GM12878 (cell line): ENCODE results near the gene ACTR2. TPM values are rescaled to one million over a fixed set of nuclear protein-coding genes. Genes with fewer than 3 reads are reported as not detected.

Source experiments
- ATAC-seq: fragments of 200-7000 bp; cut with Tn5 transposase; 3 replicates; pipeline ENCODE4 v1.9.1; 2020; ENCODE audit warnings: mild to moderate bottlenecking, moderate library complexity
- BruUV-seq: library from RNA; stranded (reverse); fragments of 400-500 nt; replicated peaks from 2 replicates; lab custom pipeline; 2021; lab: Mats Ljungman, UMichigan
- CTCF ChIA-PET: fragments of 300-600 bp; sonication (Branson Sonifier 250); formaldehyde crosslinking; extraction: SDS; loops from one replicate; lab custom pipeline; 2021; ENCODE audit warnings: inconsistent platforms; lab: Yijun Ruan, JAX
- POLR2A ChIA-PET: fragments of 350-600 bp; formaldehyde crosslinking; extraction: SDS; loops from one replicate; lab custom pipeline; 2021; ENCODE audit warnings: inconsistent platforms; lab: Charles Lee
- RAD21 ChIA-PET: fragments of 300-600 bp; sonication (Branson Sonifier 250); formaldehyde crosslinking; loops from one replicate; lab custom pipeline; 2023; ENCODE audit warnings: antibody characterized with exemption; ENCODE audit not compliant: unreplicated experiment; lab: Charles Lee
- SMC1A ChIA-PET: fragments of 300-600 bp; sonication (Branson Sonifier 250); formaldehyde crosslinking; loops from one replicate; lab custom pipeline; 2023; ENCODE audit not compliant: unreplicated experiment, uncharacterized antibody; lab: Charles Lee
- DNase-seq: peaks from one replicate; pipeline ENCODE4 v3.0.0-alpha.2; 2011; ENCODE audit warnings: low read depth, low spot score
- FAIRE-seq: peaks from 3 replicates; lab custom pipeline; 2011; peaks lifted over from hg19 to GRCh38; lab: Jason Lieb, UNC
- H2AFZ ChIP-seq: 2 replicates; pipeline ENCODE4 v1.6.0; 2011; ENCODE audit warnings: low read depth, low read length, control low read depth; ENCODE audit not compliant: control insufficient read depth
- H3K27ac ChIP-seq: 2 replicates; pipeline ENCODE4 v1.5.1; 2011; ENCODE audit warnings: control low read depth; ENCODE audit not compliant: control insufficient read depth, insufficient read depth
- H3K27me3 ChIP-seq, 2 experiments: replicated peaks in 1 of 2; 2 replicates each; pipeline versions ENCODE4 v1.6.0 to v1.6.1; 2011; ENCODE audit warnings: low read length in 1 of 2; ENCODE audit not compliant: control insufficient read depth in 2 of 2, insufficient read depth in 2 of 2
- H3K36me3 ChIP-seq, 2 experiments: 2 replicates each; pipeline ENCODE4 v1.5.1; 2011; ENCODE audit warnings: low read length in 1 of 2; ENCODE audit not compliant: control insufficient read depth in 2 of 2, insufficient read depth in 2 of 2
- H3K4me1 ChIP-seq: 2 replicates; pipeline ENCODE4 v1.6.1; 2011; ENCODE audit warnings: mild to moderate bottlenecking, low read length, moderate library complexity, mixed read lengths; ENCODE audit not compliant: control insufficient read depth, insufficient read depth
- H3K4me2 ChIP-seq: 2 replicates; pipeline ENCODE4 v1.6.0; 2011; ENCODE audit warnings: control low read depth; ENCODE audit not compliant: control insufficient read depth, insufficient read depth
- H3K4me3 ChIP-seq: fragments of 200-600 bp; sonication (generic); 2 replicates; pipeline ENCODE4 v1.5.1; 2016
- H3K79me2 ChIP-seq: 2 replicates; pipeline ENCODE4 v1.6.0; 2011; ENCODE audit warnings: low read length; ENCODE audit not compliant: control insufficient read depth, insufficient read depth
- H3K9ac ChIP-seq: 2 replicates; pipeline ENCODE4 v1.8.0; 2011; ENCODE audit warnings: low read length, control low read depth, mixed read lengths; ENCODE audit not compliant: control insufficient read depth, insufficient read depth
- H3K9me3 ChIP-seq: replicated peaks from 3 replicates; pipeline ENCODE4 v1.5.1; 2011; ENCODE audit warnings: mild to moderate bottlenecking, low read length; ENCODE audit not compliant: control insufficient read depth, insufficient read depth
- H4K20me1 ChIP-seq: 2 replicates; pipeline ENCODE4 v1.6.0; 2011; ENCODE audit not compliant: control insufficient read depth, insufficient read depth
- CREB1 ChIP-seq: IDR thresholded peaks from 2 replicates; pipeline ENCODE4 v1.6.1; 2012; ENCODE audit warnings: low read depth, mild to moderate bottlenecking, inconsistent platforms
- FOS ChIP-seq: IDR thresholded peaks from 3 replicates; pipeline ENCODE4 v1.6.1; 2011; ENCODE audit warnings: borderline replicate concordance; ENCODE audit not compliant: insufficient read length; ENCODE audit errors: extremely low read depth
- HDAC2 ChIP-seq: fragments of 200-600 bp; sonication (generic); IDR thresholded peaks from 2 replicates; pipeline ENCODE4 v1.6.1; 2017
- IKZF2 ChIP-seq, 2 experiments: fragments of 450-650 bp; IDR thresholded peaks; 2 replicates each; pipeline ENCODE4 v1.6.1; 2017; ENCODE audit warnings: mild to moderate bottlenecking in 2 of 2, moderate library complexity in 2 of 2
- KDM1A ChIP-seq: fragments of 200-600 bp; sonication (generic); IDR thresholded peaks from 2 replicates; pipeline ENCODE4 v1.6.1; 2016; ENCODE audit warnings: borderline replicate concordance
- MEF2A ChIP-seq: IDR thresholded peaks from 2 replicates; pipeline ENCODE4 v1.6.1; 2011; ENCODE audit warnings: low read depth, mild to moderate bottlenecking, low read length, moderate library complexity; ENCODE audit not compliant: insufficient read depth
- MTA2 ChIP-seq: fragments of 450-650 bp; IDR thresholded peaks from 2 replicates; pipeline ENCODE4 v1.6.1; 2016; ENCODE audit warnings: low read depth, mild to moderate bottlenecking, moderate library complexity
- MYC ChIP-seq: IDR thresholded peaks from 2 replicates; pipeline ENCODE4 v1.6.1; 2011; ENCODE audit warnings: mild to moderate bottlenecking, low read length, moderate library complexity, inconsistent platforms; ENCODE audit not compliant: insufficient read depth, insufficient replicate concordance, insufficient read length, severe bottlenecking
- SMARCA5 ChIP-seq: fragments of 450-650 bp; IDR thresholded peaks from 2 replicates; pipeline ENCODE4 v1.6.1; 2017; ENCODE audit warnings: mild to moderate bottlenecking
- SMC3 ChIP-seq: IDR thresholded peaks from 2 replicates; pipeline ENCODE4 v1.6.1; 2011; ENCODE audit warnings: low read length, improper control_type of control experiment, borderline replicate concordance
- TAF1 ChIP-seq: IDR thresholded peaks from 2 replicates; pipeline ENCODE4 v1.6.1; 2011; ENCODE audit warnings: mild to moderate bottlenecking, low read depth, low read length, borderline replicate concordance
- YY1 ChIP-seq: IDR thresholded peaks from 2 replicates; pipeline ENCODE4 v1.6.1; 2011; ENCODE audit warnings: low read depth, mild to moderate bottlenecking, low read length
- ZNF274 ChIP-seq: IDR thresholded peaks from one replicate; pipeline ENCODE4 v1.8.0; 2011; ENCODE audit not compliant: insufficient read length, insufficient read depth
- ZNF384 ChIP-seq: IDR thresholded peaks from 2 replicates; pipeline ENCODE4 v1.6.1; 2012; ENCODE audit warnings: low read depth, mild to moderate bottlenecking, low read length, improper control_type of control experiment, borderline replicate concordance
- WGBS: methylation state at CpG from one replicate; pipeline ENCODE4 v1.1.6; 2016; ENCODE audit warnings: low lambda C conversion rate; ENCODE audit not compliant: insufficient replicate concordance, insufficient coverage; ENCODE audit errors: missing lambda C conversion rate; 5-methylcytosine and 5-hydroxymethylcytosine counted together
- in situ Hi-C: fragments of 300-500 bp; cut with MboI; formaldehyde crosslinking; loops from 9 replicates; pipeline ENCODE4 v1.14.3; 2018; ENCODE audit warnings: mixed read lengths
- intact Hi-C: fragments of 100-400 bp; cut with micrococcal nuclease; formaldehyde crosslinking; loops from one replicate; pipeline ENCODE4 v1.14.2; 2022; ENCODE audit not compliant: unreplicated experiment
- polyA plus RNA-seq, 11 experiments: library from polyadenylated mRNA; depleted of rRNA in 4 of 11; unstranded in 6 of 11; stranded (reverse) in 5 of 11; fragments of >200 nt; fragmentation: Nextera tagmentation in 4 of 11; fragmentation: Illumina TruSeq in 1 of 11; extraction: Ambion mirVana in 4 of 11; extraction: Trizol in 1 of 11; gene quantifications; 1 replicate in 1 of 11; 2 replicates in 10 of 11; pipeline versions ENCODE4 v1.2.1 to v1.2.3, GENCODE V29; 2011 to 2016; ENCODE audit warnings: inconsistent platforms in 2 of 11, missing spikeins in 2 of 11, low read depth in 1 of 11
- total RNA-seq, 4 experiments: library from RNA; depleted of rRNA in 3 of 4; stranded (reverse); fragments of >200 nt in 3 of 4; fragmentation: Illumina TruSeq in 1 of 4; extraction: Trizol in 1 of 4; gene quantifications; 2 replicates each; pipeline versions ENCODE4 v1.2.1 to v1.2.3, GENCODE V29; 2013 to 2021
- TF ChIP-seq, protein P1 (sequence below): fragments of 450-650 bp; IDR thresholded peaks from 2 replicates; pipeline ENCODE4 v1.6.1; 2018; ENCODE audit warnings: mild to moderate bottlenecking, low read depth, moderate library complexity; ENCODE audit not compliant: partially characterized antibody
- TF ChIP-seq, protein P2 (sequence below): fragments of 450-650 bp; IDR thresholded peaks from 2 replicates; pipeline ENCODE4 v1.6.1; 2016; ENCODE audit warnings: mild to moderate bottlenecking

Gene ACTR2
- total and polyA plus RNA-seq, 10 of the 15 experiments (the other 5 are each of a cell fraction or from before 2014, with no cell fraction given) = 94.2 to 401 (median 195) TPM

DNA sequence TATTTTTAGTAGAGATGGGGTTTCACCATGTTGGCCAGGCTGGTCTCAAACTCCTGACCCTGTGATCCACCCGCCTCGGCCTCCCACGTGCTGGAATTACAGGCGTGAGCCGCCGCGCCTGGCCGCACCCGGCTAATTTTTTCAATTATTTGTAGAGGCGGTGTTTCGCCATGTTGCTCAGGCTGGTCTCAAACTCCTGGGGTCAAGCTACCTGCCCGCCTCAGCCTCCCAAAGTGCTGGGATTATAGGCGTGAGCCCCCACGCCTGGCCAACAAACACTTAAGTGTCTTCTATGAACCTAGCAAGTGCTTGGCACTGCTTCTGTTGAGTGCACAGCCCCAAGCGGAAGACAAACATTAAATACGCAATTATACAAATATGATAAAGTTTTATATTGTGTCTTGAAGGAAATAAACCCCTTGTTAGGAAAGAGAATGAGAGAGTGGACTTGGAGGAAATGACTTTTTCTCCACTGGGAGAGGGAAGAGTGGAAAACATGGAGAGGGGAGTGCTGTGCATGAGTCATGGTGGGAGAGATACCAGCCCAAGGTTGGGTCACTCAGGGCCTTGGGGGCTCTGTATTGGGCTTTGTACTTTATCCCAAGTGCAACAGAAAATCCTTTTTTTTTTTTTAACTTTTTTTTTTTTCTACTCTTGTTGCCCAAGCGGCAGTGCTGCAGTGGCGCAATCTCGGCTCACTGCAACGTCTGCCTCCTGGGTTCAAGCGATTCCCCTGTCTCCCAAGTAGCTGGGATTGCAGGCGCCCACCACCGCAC is 41.4 kb upstream of the ACTR2 start (continued):
- TF ChIP-seq, protein P1, sequence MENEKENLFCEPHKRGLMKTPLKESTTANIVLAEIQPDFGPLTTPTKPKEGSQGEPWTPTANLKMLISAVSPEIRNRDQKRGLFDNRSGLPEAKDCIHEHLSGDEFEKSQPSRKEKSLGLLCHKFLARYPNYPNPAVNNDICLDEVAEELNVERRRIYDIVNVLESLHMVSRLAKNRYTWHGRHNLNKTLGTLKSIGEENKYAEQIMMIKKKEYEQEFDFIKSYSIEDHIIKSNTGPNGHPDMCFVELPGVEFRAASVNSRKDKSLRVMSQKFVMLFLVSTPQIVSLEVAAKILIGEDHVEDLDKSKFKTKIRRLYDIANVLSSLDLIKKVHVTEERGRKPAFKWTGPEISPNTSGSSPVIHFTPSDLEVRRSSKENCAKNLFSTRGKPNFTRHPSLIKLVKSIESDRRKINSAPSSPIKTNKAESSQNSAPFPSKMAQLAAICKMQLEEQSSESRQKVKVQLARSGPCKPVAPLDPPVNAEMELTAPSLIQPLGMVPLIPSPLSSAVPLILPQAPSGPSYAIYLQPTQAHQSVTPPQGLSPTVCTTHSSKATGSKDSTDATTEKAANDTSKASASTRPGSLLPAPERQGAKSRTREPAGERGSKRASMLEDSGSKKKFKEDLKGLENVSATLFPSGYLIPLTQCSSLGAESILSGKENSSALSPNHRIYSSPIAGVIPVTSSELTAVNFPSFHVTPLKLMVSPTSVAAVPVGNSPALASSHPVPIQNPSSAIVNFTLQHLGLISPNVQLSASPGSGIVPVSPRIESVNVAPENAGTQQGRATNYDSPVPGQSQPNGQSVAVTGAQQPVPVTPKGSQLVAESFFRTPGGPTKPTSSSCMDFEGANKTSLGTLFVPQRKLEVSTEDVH = no peak
- no peak for TF ChIP-seq ZNF274
- no peak for TF ChIP-seq ZNF384
- no peak for TF ChIP-seq MEF2A
- TF ChIP-seq, all 136 proteins: peak for 0

DNA sequence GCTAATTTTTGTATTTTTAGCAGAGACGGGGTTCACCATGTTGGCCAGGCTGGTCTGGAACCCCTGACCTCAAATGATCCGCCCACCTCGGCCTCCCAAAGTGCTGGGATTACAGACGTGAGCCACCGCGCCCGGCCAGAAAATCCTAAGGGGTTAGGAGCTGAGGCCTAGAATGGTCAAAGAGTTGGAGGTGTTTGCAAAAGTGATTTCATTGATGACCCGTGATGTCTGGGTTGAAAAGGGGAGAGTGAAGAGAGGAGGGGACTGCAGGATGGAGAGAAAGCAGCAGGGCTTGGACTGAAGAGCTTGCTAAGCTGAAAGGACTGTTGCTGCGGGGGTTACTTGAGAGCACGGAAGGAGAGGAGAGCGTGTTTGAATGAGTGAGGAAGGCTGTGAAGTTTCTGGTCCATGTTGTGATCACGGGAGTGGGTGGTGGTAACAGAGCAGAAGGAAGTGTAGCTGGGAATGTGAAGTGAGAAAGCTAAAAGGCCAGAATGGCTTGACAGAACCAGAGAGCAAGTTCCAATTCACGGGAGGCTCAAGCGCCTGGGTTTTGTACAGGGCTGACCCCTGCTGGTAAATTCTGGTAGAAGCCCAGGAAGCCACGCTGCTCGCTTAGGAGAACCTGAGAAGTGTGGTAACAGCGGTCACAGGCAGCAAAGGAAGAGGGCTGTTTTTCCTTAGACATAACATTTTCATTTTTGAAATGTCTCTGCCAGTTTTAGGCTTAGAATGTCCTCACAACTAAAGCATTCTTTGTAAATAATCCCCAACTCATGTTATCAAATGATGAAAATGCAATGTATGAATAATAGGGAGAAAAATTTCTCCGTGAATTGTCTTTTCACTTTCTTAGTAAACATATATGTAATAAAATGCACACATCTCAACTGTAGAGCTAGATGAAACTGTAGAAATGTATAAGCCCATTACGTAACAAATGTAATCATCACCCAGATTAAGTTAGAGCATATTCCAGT is 40.5 kb upstream of the ACTR2 start:
- in situ Hi-C loops (loop anchor here (5.0 kb wide), 1 partner anchor 115 kb away; no protein-coding TSS in a partner anchor), intact Hi-C loops (loop anchor here (1.0 to 10.0 kb wide), 3 partner anchors 122 to 385 kb away; no protein-coding TSS in a partner anchor)
- whole genome bisulfite sequencing = 46% methylated on average over 19 of the region's 19 CpGs
- no peak overlapping the region for H3K4me3 ChIP-seq
- ChIA-PET SMC1A (interaction anchor here (0.6 to 3.9 kb wide), 14 partner anchors 8 to 857 kb away, joined by 3 to 56 read pairs (median 3); partner anchors contain the start of gene CEP68), CTCF (interaction anchor here (0.7 to 8.3 kb wide), 30 partner anchors 9 to 857 kb away, joined by 3 to 117 read pairs (median 4); partner anchors contain the start of genes CEP68 and RAB1A), RAD21 (interaction anchor here (0.6 to 4.0 kb wide), 10 partner anchors 16 to 389 kb away, joined by 3 to 35 read pairs (median 3); partner anchors contain the start of gene RAB1A), POLR2A (no interaction called here)
- BruUV-seq = no TSS peak
- H4K20me1 ChIP-seq = no peaks in the 10 kb centered on the region
- no peaks in the 10 kb centered on the region for H3K79me2 ChIP-seq
- ATAC-seq (peak; percentile 98), FAIRE-seq (peak; percentile 99), DNase-seq (no peak)
- H3K4me1 ChIP-seq = no peaks in the 10 kb centered on the region
- H3K4me2 ChIP-seq = no peak overlapping the region
- H2AFZ ChIP-seq = peak overlapping the region; percentile 65
- H3K9me3 ChIP-seq = no peaks in the 10 kb centered on the region
- no peak overlapping the region for H3K9ac ChIP-seq
- H3K27me3 ChIP-seq = no peaks in the 10 kb centered on the region; a peak in 1 of 4 replicates
- H3K27ac ChIP-seq = no peak overlapping the region
- no peaks in the 10 kb centered on the region for H3K36me3 ChIP-seq
- peak; percentile 62 for TF ChIP-seq YY1
- TF ChIP-seq MTA2 = no peak
- no peak for TF ChIP-seq TAF1
- peak; percentile 83 for TF ChIP-seq SMC3
- no peak for TF ChIP-seq HDAC2
- TF ChIP-seq SMARCA5 = no peak
- TF ChIP-seq FOS = no peak
- TF ChIP-seq CREB1 = no peak
- TF ChIP-seq KDM1A = no peak
- no peak for TF ChIP-seq IKZF2 (IDR thresholded peaks at IDR 0.05)
- TF ChIP-seq, protein P2, sequence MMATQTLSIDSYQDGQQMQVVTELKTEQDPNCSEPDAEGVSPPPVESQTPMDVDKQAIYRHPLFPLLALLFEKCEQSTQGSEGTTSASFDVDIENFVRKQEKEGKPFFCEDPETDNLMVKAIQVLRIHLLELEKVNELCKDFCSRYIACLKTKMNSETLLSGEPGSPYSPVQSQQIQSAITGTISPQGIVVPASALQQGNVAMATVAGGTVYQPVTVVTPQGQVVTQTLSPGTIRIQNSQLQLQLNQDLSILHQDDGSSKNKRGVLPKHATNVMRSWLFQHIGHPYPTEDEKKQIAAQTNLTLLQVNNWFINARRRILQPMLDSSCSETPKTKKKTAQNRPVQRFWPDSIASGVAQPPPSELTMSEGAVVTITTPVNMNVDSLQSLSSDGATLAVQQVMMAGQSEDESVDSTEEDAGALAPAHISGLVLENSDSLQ = no peak
- no peak for TF ChIP-seq MYC
